ENCODE results near the gene ADCY2. TPM values are rescaled to one million over a fixed set of nuclear protein-coding genes. Genes with fewer than 3 reads are reported as not detected.

The ADCY2 gene
- total RNA-seq, 1 donor from 2014 or later: not detected

DNA sequence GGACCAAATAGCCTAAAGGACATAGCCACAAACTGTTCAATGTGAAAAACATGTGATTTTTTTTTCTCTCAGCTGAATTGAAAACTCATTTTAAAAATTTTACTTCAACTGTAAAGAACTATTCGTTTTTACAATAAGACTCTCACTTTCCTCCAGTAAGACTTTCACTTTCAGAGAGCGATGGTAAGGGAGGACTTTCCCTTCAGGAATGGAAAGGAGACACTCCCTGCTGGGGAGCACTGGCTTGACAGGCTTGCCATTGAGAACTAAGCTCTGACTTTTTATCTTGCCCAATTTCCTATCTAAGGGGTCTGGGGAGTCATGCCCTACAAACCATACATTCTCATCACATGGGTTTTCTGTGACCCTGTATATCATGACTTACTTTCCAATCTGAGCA, 268.3 kb downstream of the ADCY2 start:
- no peak for DNase-seq (ENCODE audit: low read depth)

DNA sequence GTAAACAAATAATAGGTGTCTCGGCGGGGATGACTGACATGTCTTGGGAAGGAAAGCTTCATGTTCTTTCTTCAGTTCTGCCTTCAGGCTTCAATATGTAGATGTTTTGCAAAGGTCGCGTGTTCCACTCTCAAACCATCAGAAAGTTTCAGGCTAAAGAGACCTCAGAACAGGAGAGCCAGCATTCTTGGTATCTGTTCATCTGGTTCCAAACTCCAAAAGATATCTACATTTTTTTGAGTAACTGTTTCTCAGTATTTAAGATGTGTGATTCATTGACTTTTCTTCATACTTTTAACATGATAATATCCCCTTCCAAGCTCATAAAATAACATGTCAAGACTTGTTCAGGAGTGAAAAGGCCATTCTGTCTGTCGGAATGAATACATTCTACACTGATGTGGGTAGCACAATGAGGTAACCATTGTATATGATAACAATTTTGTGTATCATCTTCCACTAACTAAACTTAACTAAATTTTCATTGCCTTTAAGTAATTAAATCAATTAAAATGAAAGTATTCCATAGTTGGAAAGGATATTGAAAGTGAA, 271.4 kb downstream of the ADCY2 start:
- DNase-seq (ENCODE audit: low read depth): no peak

DNA sequence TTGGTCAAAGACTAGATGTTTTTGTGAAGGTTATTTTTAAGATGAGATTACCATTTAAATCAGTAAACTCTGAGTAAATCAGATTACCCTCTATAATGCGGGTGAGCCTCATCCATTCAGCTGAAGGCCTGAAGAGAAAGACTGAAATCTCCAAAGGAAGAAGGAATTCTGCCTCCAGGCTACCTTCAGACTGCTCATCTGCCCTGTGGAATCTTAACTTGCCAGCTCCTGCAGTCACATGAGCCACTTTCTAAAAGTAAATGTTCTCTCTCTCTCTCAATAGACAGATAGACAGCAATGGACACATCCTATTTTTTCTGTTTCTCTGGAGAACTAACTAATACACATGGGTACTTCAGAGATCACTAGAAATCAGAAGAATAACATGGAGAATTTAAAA, 272.2 kb downstream of the ADCY2 start:
- DNase-seq (ENCODE audit: low read depth): no peak

DNA sequence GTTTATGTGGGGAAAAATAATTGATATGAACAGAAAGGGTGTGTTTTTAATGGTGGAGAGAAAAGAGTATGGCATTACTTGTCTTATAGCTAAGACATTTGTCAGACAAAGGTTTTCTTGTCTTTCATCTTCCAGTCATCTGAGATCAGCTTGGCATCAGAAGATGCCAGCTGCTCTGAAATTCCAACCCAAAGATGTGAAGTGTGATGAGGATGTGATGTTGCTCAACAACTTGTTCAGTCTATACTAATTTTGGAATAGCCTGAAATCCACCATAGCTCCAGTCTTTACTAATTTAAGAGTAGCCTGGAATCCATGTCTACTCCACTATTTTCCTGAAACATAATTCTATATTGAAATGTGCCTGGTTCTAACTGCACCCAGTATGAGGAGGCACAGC, 272.7 kb downstream of the ADCY2 start:
- DNase-seq (ENCODE audit: low read depth): no peak

DNA sequence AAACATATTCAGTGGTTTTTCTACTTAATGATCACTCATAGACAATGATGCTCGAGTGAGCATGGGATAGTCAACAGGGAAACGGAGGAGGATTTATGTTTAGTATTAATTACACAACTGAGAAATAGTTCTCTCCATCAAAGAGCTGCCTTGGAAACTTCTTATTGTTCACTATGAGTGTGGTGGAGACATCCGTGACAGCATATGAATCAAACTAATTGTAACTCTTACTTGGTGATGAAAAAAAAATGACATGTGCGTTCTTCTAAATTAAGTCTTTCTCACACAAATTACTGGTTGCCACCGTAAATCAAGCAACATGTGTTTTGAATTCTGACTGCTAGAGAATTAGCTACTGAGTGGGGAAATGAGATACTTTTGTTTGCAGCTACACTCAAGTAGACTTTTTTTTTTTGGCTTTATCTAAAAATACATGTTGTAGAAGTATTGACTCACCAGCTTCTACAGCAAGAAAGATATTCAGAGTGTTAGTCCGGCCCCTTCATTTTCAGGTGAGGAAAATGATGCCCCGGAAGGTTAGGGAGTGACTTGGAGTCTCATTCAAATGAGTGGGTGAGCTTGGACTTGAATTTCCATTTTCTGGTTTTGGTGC, 275.5 kb downstream of the ADCY2 start:
- no peak for DNase-seq (ENCODE audit: low read depth)

DNA sequence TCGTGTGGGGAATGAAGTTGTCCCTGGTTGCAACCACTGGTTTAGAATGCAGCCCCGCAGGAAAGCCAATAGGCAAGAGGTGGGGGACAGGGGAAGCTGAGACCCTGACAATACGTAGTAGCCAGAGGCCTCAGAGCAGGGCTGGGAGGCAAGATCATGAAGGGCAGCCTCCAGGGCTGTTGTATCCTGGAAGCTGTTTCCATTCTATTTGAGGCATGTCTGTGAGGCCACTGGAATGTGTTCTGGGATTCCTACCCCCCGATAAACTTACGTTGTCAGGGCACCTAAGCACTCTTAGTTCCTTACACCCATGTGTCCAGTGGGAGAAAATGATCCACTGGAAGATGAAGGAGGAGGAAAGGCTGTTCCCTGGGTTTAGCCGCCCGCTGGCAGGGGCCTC, 277.7 kb downstream of the ADCY2 start:
- DNase-seq (ENCODE audit: low read depth): no peak

DNA sequence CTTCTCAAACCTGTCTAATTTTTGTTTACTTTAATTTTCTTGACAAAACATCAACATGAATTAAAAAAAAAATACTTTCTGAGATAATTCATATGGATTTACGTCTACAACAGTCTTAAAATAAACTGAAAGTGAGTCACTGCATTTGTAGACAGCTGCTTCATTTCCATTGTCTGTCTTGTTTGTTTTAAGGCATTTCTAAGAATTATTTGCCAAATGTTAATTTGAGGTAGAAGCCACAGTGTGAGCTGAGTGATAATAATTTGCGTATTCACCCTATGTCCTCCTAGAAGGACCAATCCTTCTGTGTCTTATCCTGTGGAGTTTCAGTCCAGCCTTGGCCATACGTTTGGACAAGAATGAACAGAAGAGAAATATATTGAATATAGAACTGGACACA, 280.5 kb downstream of the ADCY2 start:
- no peak for DNase-seq (ENCODE audit: low read depth)

DNA sequence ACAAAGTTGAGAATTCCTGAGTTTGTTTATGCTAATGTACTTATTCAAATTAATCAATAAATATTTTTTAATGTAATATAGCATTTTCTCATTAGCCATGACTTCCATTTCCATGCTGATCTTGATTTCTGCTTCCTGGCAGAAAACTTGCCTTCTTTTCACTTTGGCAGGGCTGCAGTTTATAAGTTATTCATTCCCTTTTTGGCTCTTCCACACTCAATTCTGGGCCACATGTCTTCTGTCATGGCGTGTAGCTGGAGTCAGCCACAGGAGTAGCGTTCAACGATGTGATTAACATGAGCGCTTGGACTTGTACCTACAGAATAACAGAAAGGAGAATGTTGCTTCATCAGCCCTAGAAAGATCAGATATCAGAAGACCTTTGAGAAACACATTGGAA, 282.1 kb downstream of the ADCY2 start:
- no peak for DNase-seq (ENCODE audit: low read depth)

DNA sequence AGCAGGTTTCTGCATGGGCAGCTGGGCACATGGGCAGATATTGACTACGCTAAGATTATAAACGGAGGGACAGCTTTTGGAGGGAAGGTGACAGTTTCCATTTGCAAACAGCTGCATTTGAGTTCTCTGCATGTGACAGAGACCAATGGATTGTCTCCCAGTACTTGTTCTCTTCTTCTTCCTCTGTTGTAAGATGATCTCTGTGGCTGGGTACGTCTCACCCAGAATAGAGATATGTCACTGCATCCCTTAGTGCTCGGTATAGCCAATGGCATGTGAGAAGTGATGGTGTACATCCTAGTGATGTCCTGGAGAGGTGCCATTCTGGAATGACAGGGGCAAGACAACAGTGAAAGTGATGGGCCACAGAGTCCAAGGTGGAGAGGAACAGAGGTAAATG, 283.7 kb downstream of the ADCY2 start:
- no peak for DNase-seq (ENCODE audit: low read depth)

DNA sequence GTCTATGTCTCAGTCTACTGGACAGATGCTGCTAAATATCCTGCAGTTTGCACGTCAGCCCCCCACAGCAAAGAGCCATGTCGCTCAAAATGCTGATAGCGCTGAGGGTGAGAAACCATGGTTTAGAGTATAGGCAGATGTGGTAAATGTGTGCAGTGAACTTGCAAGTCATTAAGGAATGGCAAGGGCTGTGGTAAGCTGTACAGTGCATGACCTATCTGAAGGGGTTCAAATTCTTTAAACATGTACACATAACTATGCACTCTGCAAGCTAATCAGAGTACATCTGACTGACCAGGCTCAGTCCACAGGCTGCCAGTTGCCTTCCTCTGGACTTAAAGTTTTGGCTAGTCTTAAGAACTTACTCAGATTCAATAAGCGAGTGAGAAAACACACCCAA, 284.3 kb downstream of the ADCY2 start:
- DNase-seq (ENCODE audit: low read depth): no peak

DNA sequence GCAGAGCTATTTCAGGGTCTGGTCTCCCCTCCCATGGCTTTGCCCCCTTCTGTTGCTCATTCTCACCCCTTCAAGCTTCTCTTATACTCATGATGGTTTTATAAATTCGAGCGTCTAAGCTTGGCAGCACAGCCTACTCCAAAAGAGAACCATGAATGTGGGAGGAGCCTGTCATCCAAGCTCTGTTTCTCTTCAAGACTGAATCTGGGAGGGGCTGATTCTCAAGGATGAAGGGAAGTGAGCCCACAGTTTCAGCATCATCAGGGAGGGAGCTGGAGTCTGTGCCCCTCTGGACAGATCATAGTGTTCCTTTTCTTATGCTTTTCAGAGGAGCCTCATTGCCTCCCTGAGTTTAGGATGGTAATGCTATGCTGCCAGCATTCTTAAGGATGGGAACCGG, 286.4 kb downstream of the ADCY2 start:
- DNase-seq (ENCODE audit: low read depth): no peak

DNA sequence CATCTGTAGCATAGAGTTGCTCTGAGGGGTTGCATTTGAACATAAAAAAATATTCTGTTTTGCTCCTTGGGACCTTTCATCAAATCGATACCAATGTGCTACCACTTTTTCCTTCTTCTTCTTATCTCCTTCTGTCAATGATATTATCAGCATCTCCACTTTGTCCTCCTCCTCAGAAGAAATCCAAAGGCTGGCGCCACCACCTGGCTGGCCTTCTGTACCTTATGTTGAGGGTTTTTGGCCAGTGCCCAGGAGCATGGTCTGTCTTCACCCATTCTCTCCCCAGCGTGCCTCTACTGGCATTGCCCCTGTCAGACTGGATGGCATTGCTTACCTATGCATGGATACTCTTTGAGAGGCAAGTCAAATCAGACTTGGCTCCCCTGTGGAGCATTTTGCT, 287.8 kb downstream of the ADCY2 start:
- DNase-seq (ENCODE audit: low read depth): no peak

DNA sequence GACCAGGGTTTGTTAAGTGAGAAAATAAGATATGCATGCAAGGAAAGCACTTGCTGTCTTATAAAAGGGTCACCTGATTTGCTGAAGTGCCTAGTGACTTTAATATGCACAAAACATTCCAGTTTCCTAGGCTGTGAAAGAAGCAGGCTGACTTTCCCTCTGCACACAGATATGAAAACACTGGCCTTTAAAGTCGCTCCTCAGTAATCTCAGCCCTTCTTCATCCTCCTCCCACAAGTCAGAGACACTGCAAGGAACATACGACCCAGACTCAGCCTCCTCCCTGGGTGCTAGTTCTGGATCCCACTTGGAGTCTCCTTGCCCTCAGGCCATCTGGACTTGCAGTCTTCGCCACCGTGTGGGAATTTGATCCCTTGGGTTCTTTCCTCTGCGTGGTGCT, 288.9 kb downstream of the ADCY2 start:
- no peak for DNase-seq (ENCODE audit: low read depth)

DNA sequence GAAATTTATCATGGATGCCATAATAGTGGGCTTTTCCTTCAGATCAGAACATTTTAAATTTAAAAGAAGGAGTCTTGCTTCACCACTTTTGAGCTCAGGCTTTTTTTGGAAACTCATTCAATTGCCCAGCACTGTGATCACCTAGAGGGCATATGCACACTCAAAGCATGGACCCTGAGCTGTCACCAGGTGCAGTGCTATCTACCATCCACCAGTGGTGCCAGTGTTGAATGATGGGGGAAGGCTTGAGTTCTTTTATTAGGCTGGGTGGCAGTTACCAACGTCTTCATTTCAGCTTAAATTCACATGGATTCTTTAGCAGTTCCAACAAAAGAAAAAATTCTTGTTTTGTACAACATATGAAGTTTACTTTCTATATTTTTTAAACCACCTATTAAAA, 290.9 kb downstream of the ADCY2 start:
- no peak for DNase-seq (ENCODE audit: low read depth)

DNA sequence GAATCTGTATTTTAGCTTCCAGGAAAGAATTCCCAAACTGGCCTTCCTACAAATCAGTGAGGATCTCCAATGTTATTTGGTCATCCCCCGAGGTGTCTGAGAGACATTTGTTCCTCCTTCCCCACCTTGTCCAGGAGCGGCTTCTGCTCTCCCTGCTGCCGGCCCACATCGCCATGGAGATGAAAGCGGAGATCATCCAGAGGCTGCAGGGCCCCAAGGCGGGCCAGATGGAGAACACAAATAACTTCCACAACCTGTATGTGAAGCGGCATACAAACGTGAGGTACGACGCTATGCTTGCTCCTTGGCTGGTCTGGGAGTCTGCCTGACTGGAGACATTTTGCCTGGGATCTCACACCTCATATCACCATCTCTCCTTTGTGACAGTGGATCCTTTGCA, 294.6 kb downstream of the ADCY2 start:
- no peak for DNase-seq (ENCODE audit: low read depth)

DNA sequence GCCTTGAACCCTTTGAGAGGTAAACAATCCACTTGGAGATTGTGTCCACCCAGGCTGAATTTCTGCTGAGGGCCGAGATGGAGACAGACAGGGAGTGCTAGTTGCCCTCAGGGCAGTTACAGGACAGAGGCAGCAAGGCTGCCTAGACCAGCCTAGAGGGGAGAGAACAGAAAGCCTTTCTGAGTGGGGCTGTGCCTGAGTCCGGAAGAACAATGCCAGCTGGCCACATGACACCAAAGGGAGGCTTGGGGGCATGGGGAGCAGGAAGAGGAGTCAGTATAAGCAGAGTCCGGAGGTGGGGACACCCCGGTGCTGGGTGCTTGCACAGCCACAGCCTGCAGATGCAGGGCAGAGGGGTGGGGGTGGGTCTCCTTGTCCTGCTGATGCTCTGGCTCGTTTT, 309.3 kb downstream of the ADCY2 start:
- DNase-seq (ENCODE audit: low read depth): no peak

DNA sequence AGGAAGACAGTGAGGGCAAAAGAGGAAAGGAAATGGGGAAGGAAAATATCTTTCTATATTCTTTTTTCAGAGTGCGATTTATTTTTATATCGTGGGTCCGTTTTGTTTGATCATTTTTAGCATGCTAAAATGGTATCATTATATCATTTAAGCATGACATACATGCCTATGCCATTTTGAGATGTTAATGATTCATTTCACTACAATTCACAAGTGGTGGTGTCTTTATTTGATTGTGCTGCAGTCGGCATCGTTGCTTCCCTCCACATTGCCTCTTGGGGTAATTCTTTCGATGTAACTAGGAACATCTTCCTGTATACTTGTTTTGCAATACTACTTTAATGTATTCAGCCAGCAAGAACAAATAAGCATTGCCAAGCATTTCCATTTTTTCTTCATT, 309.8 kb downstream of the ADCY2 start:
- no peak for DNase-seq (ENCODE audit: low read depth)

DNA sequence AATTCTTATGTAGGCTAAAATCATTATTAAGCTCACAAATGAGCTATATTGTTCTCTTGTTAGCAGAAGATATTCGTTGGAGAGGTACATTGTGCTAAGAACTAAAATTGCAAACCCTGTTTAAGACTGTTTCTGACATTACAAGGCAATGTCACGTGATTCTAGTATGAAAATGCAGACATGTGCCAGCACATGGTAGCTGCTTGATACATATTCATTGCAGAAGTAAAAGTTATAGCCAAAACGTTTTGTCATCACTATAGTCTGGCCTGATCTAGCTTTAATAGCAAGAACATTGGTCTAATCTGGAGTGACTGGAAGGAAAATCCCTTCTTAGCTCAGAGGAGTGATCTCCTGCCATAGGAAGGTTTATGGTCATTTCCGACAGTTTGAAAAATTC, 310.3 kb downstream of the ADCY2 start:
- no peak for DNase-seq (ENCODE audit: low read depth)

DNA sequence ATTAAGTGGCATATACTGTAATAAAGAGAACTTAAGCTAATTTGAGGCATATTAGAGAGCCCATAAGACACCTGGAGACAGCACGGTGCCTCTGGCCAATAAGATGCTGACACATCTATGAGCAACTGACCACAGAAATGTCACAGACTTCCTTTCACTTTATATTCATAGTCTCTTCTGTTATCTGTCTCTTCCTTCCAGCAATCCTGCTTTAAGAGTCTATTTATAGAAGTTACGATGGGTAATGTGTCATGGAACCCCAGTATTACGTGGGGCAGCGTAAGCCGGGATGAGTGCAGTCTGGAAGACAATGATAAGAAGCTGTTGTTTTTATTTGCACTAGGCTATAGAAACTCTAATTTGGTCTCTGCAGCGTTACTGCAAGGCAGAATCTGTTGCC, 318.2 kb downstream of the ADCY2 start:
- DNase-seq (ENCODE audit: low read depth): no peak

DNA sequence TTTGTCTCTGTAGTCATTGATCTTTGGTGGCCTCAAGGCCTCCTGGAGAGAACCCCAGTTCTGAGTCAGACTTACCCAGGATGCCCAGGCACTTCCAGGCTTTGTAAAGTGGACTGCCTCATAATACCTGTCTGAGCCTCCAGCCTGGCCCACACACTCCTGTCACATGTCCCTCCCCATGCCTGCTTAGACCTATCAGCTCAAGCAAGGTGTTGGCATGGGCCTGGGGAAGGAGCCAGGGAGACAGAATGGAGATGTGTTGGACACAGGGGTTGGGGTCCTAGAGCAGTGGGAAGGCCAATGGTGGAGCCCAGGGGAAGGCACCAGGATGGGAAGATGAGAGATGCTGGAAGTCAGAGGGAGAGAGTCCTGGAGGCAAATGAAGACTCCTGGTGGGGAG, 318.8 kb downstream of the ADCY2 start:
- no peak for DNase-seq (ENCODE audit: low read depth)

DNA sequence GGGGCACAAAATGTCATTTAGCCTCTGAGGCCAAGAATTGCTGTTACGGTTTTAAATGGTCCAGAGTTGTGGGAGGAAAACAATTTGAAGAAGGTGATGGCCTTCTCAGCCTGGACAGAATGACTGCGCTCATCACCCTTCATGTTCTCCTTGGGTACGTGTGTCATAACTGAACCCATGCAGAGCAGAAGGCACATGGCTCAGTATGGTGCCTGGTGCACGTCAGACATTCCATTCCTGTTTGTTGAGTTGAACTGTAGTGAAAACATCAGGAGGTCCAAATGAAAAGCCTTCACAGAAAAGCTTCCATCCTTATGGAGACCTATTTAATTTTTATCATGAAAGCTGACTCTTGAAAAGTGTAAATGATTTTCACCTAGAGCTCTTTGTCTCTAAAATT, 321.8 kb downstream of the ADCY2 start:
- DNase-seq (ENCODE audit: low read depth): no peak

DNA sequence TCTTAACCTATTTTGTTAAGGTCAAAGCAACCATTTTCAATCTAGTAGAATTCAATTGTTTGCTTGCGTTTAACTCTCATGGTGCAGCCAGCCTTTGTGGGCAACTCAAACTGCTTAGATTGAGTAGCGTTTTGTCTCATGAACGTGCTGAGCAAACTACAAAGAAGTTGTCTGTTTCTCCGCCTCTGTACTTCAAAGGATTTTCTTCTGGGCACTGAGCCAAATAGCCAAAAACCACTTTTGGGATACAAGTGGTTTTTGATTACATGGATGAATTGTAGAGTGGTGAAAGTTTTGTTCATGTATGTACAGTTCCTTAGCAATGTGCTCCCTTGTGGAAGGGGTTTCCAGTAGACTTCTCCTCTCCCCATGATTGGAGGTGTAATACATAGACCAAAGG, 332.1 kb downstream of the ADCY2 start:
- no peak for DNase-seq (ENCODE audit: low read depth)

DNA sequence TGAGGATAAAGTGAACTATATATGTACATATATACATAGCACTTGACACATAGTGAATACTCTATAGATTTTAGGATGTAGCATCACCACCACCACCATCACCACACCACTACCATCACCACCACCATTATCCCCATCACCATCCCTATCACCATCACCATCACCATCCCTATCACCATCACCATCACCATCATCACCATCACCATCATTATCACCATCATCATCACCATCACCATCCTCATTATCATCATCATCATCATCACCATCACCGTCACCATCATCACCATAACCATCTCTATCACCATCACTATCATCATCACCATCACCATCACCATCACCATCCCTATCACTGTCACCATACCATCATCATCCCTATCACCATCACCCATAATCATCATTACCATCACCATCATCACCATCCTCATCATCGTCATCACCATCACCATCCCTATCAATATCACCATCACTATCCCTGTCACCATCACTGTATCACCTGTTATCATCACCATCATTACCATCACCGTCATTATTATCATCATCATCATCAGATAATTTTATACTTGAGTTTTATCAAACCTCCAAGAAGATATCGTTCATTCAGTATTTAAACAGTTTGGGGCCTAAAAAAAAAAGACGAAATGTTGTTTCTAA, 345.6 kb downstream of the ADCY2 start:
- no peak for DNase-seq (ENCODE audit: low read depth)

DNA sequence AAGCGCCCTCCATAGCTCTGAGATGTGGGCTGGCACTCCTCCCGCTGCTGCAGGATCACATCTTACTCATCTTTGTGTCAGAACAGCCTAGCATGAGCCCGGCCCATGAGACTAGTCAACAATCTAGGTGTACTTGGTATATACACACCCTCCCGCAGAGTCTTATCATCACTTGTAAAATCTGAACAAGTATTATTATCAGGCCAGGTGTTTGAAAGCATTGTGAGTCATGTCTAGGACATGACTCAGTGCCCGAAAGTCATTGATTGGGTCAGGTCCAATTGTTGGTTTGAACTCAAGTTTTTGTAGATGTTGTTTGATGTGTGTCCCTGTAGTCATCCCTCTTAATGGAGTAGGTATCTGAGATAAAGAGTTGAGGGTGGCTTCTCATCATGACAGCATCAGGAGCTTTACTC, 346.3 kb downstream of the ADCY2 start:
- no peak for DNase-seq (ENCODE audit: low read depth)
